Dermis microvascular lymphatic vessel endothelial cell (primary cell): ENCODE measurements around the gene RAB26. TPM values are rescaled to one million over a fixed set of nuclear protein-coding genes. Genes with fewer than 3 reads are reported as not detected.

Source experiments
- DNase-seq, 2 donors: peaks; one replicate each; pipeline versions ENCODE4 v3.0.0 to v3.0.0-alpha.2; 2010; ENCODE audit warnings: low read depth in 2 of 2
- total RNA-seq: library from RNA; depleted of rRNA; stranded (reverse); fragments of >200 nt; gene quantifications from 2 replicates; pipeline ENCODE4 v1.2.1, GENCODE V29; 2014

RAB26 gene
- total RNA-seq, 1 donor from 2014 or later, result 0.77 TPM

DNA sequence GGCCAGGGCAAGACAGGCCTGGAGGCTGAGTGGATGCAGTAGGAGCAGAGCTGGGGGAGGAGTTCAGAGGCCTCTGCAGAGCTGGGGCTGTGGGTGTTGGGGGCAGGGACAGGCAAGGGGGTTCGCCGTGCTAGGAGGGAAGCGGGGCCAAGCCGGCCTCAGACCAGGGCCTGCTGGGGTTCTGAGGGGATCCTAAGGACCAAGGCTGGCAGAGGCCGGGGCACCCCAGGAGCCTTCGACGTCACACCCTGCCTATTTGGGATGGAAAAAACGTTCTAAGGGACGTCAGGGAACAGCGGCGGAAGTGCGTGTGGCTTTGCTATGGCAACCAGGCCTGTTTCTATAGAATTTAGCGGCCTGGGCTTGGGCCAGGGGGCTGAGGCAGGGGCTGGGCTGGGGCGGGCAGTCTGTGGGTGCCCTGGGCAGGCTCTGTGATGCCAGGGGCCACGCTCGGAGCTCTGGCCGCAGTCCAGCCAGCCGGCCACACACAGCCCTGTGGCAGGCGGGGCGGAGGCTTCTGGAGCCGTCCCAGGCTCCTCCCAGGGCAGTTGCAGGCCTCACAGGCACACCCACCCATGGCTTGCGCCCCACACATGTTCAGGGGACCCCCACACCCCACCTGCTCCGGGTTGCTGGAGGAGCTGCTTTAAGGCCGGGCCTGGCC lies 10.9 kb downstream of the RAB26 start:
- peak; percentile 74 to 92 for DNase-seq

DNA sequence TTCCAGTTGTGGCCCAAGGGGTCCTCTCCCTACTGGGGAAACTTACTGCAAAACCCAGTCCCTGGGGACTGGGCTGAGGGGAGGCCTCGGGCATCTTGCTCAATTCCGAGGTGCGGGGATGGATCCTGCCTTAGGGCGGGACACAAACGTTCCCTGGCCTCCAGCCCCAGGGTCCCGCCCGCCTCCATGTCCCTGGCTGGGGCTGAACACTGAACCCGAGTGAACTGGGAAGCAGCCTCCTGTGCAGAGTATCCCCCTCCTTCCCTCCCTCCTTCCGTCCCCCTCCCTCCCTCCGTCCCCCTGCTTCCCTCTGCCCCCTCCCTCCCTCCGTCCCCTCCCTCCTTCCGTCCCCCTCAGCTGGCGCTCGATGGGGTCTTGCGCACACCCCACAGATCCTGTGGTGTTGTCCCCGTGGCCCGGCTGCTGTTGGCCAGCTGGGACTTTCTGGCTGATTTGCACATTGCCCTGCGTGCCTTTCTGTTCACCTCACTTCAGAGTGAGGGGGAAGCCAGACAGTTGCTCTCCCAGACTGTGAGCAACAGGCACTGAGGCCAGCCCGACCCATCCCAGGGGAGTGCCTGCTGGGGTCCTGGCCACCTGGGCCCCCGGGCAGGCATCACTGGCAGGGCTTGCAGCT lies 12.6 kb downstream of the RAB26 start:
- DNase-seq, result no peak

- no peak for DNase-seq
These were observed 13.5 kb downstream of the RAB26 start for GRCh38 chr16:2161911-2162310.

- no peak for DNase-seq
These were observed 14.3 kb downstream of the RAB26 start for GRCh38 chr16:2162676-2163118.

DNA sequence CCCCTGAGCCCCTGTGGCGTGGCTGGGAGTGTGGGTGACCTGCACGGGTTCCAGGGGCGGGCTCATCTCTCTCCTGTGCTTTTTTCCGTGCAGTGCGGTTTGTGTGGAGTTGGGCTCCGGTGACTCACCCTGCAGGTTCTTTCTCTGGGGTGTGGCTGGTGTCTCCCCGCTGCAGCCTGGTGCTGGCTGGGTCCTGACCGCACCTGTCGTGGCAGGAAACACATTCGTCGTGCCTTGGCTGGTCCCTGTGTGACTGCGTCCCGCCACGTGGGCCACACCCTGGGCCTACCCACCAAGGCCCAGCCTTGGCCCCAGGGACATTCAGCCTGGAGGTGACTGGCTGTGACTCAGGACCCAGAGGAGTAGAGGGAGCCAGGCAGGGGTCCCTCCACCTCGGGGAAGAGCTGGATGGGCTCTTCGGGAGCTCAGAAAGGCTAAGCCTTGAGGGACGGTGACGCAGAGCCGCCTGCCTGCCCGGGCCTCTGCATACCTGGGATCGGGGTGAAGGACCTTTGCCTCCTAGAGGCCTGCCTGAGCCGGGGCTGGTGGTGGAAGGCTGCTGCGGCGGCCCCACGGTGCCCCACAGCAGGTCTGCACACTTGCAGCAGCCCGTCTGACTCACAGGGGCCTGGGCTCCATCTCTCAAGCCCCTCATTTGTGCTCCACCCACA lies 14.9 kb downstream of the RAB26 start:
- no peak for DNase-seq

DNA sequence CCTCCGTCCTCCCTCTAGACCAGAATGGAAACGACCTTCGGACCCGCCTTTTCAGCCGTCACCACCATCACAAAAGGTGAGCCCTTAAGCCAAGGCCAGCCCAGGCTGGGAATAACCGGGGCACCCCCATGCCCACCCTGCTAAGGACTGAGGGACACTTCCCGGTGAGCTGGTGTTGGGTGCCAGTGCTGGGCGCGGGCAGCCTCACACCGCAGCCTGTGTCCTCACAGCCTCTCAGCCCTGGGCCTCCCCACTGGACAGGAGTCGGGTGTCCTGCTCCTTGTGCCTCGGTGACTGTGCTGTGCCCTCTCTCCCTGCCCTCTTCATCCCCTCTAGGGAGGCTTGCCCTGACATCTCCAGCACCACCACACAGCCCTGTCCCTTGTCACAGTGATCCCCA lies 17.4 kb downstream of the RAB26 start:
- no peak for DNase-seq

GRCh38 chr16:2166263-2167067 lies 18.0 kb downstream of the RAB26 start:
- DNase-seq, result no peak

DNA sequence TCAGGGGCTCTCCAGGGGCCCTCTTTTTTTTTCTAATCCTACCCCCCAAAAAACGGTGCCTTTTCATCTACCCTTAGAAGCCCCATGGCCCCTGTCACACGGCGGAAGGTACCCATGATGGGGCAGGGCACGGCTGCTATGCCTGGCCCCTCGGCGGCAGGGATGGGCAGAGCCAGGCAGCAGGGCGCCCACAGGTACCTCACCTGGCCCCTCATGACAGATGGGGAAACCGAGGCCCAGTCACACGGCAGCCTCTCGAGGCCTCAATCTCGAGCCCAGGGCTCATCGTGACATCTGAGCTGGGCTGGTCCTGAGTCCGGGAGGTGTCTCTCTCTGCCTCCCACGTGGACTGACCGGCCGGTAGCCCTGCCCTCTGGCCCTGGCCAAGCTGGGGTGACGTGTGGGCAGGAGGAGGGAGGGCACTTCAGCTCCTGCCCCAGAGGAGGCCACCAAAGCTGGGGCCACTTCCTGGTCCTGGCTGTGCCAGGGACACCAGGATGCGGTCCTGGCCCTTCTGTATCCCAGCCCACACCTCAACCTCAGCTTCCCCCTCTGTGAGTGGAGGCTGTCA lies 18.7 kb downstream of the RAB26 start:
- DNase-seq, result no peak

GRCh38 chr16:2170080-2170479 lies 21.7 kb downstream of the RAB26 start:
- DNase-seq, result peak; percentile 89 to 94

- peak in 1 of 2 donors; percentile 46 for DNase-seq
These were observed 22.4 kb downstream of the RAB26 start for GRCh38 chr16:2170587-2171435.

- DNase-seq, result no peak
These were observed 23.3 kb downstream of the RAB26 start for GRCh38 chr16:2171601-2172178.

DNA sequence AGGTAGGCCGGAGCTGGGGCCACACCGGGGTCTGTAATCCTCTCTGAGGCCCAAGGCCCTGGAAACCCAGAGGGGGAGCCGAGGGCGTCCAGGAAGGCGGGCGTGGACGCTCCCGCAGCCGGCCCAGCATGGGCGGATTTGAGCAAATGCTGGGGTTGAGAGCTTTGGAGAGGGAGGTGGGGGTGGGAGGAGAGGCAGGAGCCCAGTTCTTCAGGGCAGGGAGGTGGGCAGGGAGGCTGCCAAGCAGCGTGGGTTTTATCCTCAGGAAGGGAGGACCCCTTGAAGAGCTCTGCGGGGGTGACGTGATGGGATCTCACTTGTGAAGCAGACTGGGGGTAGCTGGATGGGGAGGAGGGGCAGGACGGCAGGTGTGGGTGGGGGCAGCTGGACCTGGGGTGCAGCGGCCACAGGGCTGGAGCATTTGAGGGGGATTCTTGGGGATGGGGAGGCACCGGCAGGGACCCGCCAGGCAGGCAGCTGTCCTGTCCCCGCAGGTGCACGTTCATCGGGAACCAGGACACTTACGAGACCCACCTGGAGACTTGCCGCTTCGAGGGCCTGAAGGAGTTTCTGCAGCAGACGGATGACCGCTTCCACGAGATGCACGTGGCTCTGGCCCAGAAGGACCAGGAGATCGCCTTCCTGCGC lies 24.4 kb downstream of the RAB26 start:
- no peak for DNase-seq

- no peak for DNase-seq
These were observed 24.9 kb downstream of the RAB26 start for GRCh38 chr16:2173366-2173765.

DNA sequence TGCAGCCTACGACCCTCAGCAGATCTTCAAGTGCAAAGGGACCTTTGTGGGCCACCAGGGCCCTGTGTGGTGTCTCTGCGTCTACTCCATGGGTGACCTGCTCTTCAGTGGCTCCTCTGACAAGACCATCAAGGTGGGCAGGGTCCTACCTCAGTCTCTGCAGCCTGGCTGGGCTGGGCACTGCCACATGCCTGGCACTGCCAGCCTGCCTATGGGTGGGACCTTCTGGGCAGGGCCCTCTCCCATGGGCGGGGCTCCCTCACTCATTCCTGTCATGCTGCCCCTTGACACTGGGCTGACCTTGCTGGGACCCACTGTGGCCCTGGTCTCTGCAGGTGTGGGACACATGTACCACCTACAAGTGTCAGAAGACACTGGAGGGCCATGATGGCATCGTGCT lies 25.5 kb downstream of the RAB26 start:
- no peak for DNase-seq

- DNase-seq, result no peak
These were observed 26.1 kb downstream of the RAB26 start for GRCh38 chr16:2174396-2175131.

- no peak for DNase-seq
These were observed 27.0 kb downstream of the RAB26 start for GRCh38 chr16:2175454-2175853.

DNA sequence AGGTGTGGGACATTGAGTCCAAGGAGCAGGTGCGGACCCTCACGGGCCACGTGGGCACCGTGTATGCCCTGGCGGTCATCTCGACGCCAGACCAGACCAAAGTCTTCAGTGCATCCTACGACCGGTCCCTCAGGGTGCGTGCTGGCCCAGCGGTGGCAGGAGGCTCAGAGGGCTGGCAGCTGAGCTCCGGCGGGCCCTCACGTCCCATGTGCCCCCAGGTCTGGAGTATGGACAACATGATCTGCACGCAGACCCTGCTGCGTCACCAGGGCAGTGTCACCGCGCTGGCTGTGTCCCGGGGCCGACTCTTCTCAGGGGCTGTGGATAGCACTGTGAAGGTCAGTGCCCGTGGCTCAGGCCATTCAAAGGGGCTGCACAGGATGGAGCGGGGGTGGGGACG lies 27.6 kb downstream of the RAB26 start:
- DNase-seq, result no peak

DNA sequence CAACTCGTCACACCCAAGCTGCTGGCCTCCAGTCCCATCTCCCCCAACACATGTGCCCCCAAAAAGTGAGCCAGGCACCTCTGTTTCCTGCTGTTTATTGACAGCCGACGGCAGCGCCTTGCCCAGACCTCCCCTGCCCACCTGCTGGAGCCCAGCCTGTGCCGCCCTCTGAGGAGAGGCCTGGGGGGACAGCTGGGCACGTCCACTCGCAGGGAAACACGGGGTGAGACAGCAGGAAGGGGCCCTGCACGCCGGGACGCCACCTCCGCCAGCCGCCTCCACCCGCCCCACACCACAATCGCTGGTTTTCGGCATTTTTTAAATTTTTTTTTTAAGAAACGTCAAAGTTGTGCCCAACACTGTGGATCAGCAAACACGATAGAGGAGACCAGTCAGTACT lies 28.7 kb downstream of the RAB26 start:
- DNase-seq, result no peak

DNA sequence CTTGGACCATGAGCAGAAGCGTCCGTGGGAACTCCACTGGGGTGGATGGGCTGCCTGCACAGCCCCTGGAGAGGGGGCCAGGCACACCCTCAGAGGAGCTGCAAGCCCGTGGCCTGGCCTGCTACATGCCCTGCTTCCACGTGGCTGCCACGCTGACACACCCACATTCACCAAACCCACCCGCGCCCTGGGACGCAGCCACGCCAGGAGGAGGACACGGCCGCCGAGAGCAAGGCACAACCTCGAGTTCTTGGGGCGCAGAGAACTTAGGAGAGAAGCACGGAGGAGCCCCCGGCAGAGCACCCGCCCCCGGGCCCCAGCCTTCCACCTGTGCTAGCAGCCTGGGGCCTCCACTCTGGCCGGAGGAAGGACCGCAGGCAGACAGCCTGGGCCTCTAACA lies 29.1 kb downstream of the RAB26 start:
- no peak for DNase-seq
